ENCODE measurements around the gene SLC5A2. TPM values are rescaled to one million over a fixed set of nuclear protein-coding genes. Genes with fewer than 3 reads are reported as not detected.
"Not testable (repeated sequence)": the region's sequence is repeated elsewhere in the genome, so short reads cannot be mapped to it uniquely, and the experiment has no call there.

SLC5A2 gene
- total RNA-seq, 2 donors from 2014 or later = not detected

DNA sequence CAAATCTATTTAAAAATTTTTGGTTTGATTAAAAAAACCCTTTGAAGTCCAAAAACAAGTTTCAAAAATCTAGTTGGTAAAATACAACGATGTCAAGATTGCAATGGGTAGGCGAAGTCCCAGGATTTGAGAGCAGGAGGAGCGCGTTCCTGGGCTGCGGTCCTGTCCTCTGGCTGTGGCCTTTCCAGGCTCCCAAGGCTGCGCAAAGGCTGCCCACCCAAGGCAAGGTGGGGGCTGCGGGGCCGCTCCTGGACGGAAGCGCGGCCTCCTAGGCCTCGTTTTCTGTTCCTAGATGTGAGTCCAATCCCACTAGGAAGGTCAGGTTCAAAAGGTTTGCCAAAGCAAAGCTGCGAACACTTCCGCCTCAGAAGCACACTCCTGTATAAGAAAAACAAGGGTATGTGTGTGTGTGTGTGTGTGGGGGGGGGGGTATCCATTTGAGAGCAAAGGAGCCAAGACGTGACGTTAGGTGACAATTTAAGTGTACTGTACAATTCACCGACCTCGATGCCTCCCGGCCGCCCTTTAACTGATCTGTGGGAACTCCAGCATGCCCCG is 54.0 kb downstream of the SLC5A2 start:
- DNase-seq (ENCODE audit: low spot score) = no peak
- no peaks in the 10 kb centered on the region for H3K9me3 ChIP-seq
- H3K27me3 ChIP-seq = no peaks in the 10 kb centered on the region
- no peaks in the 10 kb centered on the region for H3K36me3 ChIP-seq
- TF ChIP-seq, protein P1, sequence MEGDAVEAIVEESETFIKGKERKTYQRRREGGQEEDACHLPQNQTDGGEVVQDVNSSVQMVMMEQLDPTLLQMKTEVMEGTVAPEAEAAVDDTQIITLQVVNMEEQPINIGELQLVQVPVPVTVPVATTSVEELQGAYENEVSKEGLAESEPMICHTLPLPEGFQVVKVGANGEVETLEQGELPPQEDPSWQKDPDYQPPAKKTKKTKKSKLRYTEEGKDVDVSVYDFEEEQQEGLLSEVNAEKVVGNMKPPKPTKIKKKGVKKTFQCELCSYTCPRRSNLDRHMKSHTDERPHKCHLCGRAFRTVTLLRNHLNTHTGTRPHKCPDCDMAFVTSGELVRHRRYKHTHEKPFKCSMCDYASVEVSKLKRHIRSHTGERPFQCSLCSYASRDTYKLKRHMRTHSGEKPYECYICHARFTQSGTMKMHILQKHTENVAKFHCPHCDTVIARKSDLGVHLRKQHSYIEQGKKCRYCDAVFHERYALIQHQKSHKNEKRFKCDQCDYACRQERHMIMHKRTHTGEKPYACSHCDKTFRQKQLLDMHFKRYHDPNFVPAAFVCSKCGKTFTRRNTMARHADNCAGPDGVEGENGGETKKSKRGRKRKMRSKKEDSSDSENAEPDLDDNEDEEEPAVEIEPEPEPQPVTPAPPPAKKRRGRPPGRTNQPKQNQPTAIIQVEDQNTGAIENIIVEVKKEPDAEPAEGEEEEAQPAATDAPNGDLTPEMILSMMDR (IDR thresholded peaks at IDR 0.05) = no peak
- H3K4me1 ChIP-seq = peaks cover 0 to 8% of the 10 kb centered on the region in 2 donors
- H3K4me3 ChIP-seq = peak overlapping the region; percentile 47 to 54
- H3K27ac ChIP-seq = no peak overlapping the region

GRCh38 chr16:31537362-31538242 is 54.7 kb downstream of the SLC5A2 start:
- Histone ChIP-seq H3K4me3 (peak overlapping the region; percentile 47 to 54), H3K9me3 (no peaks in the 10 kb centered on the region), H3K4me1 (peaks cover 0 to 8% of the 10 kb centered on the region in 2 donors), H3K27me3 (no peaks in the 10 kb centered on the region), H3K36me3 (no peaks in the 10 kb centered on the region), H3K27ac (peak overlapping the region in 1 of 2 donors; percentile 43)
- TF ChIP-seq, protein P1 (IDR thresholded peaks at IDR 0.05) = no peak
- no peak for DNase-seq (ENCODE audit: low spot score)

DNA sequence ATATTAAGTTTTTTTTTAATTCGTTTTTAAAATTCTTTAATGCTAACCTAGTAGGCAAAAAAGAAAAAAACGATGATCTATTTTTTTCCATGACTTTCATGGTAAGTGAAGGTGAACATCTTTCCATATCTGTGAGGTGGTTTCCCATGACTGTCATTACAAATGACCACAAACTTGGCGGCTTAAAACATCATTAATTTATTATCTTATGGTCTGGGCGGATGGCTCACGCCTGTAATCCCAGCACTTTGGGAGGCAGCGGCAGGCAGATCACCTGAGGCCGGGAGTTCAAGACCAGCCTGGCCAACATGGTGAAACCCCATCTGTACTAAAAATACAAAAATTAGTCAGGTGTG is 55.3 kb downstream of the SLC5A2 start:
- not testable (repeated sequence) for H3K27me3 ChIP-seq; H3K27ac ChIP-seq; H3K9me3 ChIP-seq; DNase-seq (ENCODE audit: low spot score); H3K4me1 ChIP-seq; H3K4me3 ChIP-seq; H3K36me3 ChIP-seq

DNA sequence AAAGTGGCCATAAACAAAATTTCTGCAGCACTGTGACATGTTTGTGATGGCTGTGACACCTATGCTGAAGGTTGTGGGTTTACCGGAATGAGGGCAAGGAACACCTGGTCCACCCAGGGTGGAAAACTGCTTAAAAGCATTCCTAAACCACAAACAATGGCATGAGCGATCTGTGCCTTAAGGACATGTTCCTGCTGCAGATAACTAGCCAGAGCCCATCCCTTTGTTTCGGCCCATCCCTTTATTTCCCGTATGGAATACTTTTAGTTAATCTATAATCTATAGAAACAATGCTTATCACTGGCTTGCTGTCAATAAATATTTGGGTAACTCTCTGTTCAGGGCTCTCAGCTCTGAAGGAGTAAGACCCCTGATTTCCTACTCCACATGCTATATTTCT is 56.8 kb downstream of the SLC5A2 start:
- H3K27ac ChIP-seq; H3K4me3 ChIP-seq; H3K27me3 ChIP-seq; H3K4me1 ChIP-seq; DNase-seq (ENCODE audit: low spot score); H3K9me3 ChIP-seq; H3K36me3 ChIP-seq: not testable (repeated sequence)

Other genes with a start within 250 kb of the SLC5A2 start
- gene ITGAM, start 223.1 kb upstream of the SLC5A2 start, total RNA-seq = 10 to 100 TPM in 1 of 2 donors, 1 to 10 TPM in 1; 2.1 to 15.4 TPM
- 1 to 10 TPM in 1 of 2 donors, under 1 TPM in 1; 0.78 to 2.6 TPM for gene ITGAX, start 127.9 kb upstream of the SLC5A2 start, total RNA-seq
- not detected for gene ITGAD, start 89.8 kb upstream of the SLC5A2 start, total RNA-seq
- 100 to 1,000 TPM; 515 to 564 TPM for gene COX6A2, start 54.8 kb upstream of the SLC5A2 start, total RNA-seq
- gene ZNF843, start 40.3 kb upstream of the SLC5A2 start, total RNA-seq = 1 to 10 TPM; 3.4 to 4.6 TPM
- 1 to 10 TPM; 7.4 to 9.0 TPM for gene ARMC5, start 23.6 kb upstream of the SLC5A2 start, total RNA-seq
- 10 to 100 TPM; 23.4 to 84.7 TPM for gene TGFB1I1, start 11.0 kb upstream of the SLC5A2 start, total RNA-seq
- 10 to 100 TPM; 33.3 TPM for gene RUSF1, start 25.3 kb downstream of the SLC5A2 start, total RNA-seq
- gene AHSP, start 44.8 kb downstream of the SLC5A2 start, total RNA-seq = 1 to 10 TPM; 1.1 to 2.3 TPM

Measured in right atrium auricular region (tissue), 2 donors.